Non-pigmented ciliary epithelial cell (primary cell): ENCODE data around the gene ZNF564.
"Not testable (repeated sequence)": the region's sequence is repeated elsewhere in the genome, so short reads cannot be mapped to it uniquely, and the experiment has no call there.

Experiments used
- DNase-seq: peaks from one replicate; pipeline ENCODE4 v3.0.0-alpha.2; 2010; ENCODE audit warnings: low read depth

Gene ZNF564

DNA sequence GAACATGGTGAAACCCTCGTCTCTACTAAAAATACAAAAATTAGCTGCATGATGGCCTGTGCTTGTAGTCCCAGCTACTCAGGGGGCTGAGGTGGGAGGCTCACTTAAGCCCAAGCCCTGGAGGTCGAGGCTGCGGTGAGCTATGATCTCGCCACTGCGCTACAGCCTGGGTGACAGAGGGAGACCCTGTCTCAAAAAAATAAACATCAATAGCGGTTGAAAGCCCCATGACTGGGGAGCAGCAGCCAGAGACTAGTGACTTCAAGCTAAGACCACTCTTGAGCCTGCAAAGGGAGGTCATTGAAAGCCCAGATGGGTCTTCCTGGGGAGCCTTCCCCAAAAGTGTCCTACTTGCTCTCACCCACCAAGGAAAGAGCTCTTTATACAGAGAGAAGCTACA lies 54.8 kb downstream of the ZNF564 start:
- no peak for DNase-seq

DNA sequence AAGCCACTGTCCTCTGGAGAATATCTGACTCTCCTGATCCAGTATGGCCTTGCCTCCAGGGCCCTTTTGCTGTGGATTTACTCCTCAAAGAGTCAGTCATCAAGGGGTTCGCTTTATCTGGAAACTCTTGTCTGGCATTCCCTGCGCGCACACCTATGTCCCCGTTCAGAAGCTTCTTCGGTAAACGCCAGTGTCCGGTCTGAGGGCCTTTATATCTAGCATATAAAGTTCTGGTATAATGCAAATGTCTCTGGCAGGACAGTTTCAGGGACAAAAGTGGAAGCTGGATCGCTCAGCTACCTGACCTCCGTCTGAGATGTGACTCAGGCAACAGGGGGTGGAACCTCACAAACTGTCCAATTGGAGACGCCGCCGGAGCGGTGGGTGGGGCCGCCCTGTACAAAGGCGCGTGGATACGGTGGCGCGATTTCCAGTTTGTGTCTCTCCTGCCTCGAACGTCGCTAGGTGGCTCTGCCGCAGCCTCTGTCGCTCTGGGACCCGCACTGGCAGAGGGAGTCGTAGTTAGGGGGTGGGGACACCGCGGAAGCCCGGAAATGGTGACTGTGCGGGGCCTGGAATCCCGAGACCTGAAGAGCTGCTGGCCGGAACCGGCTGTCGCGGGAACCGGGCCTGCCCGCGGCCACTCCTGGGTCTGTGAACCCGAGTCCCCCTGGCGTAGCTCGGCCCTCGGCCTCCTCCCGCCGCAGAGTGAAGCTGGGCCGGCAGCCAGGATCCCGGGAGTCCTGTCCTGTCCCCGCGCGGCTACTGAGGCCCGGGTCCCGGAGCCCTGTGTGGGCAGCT lies 56.1 kb downstream of the ZNF564 start:
- DNase-seq = peak; percentile 40

DNA sequence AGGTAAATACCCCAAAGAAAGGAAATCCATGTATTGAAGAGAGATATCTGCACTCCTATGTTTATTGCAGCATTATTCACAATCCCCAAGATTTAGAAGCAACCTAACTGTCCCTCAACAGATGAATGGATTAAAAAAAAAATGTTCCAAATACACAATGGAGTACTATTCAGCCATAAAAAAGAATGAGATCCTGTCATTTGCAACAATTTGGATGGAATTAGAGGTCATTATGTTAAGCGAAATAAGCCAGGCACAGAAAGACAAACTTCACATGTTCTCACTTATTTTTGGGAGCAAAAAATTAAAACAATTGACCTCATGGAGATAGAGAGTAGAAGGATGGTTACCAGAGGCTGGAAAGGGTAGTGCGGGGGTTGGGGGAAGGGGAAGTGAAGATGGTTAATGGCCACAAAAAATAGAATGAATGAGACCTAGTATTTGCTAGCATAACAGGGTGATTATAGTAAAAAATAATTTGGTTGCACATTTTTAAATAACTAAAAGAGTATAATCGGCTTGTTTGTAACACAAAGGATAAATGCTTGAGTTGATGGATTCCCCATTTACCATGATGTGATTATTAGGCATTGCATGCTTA lies 56.9 kb downstream of the ZNF564 start:
- DNase-seq = no peak

DNA sequence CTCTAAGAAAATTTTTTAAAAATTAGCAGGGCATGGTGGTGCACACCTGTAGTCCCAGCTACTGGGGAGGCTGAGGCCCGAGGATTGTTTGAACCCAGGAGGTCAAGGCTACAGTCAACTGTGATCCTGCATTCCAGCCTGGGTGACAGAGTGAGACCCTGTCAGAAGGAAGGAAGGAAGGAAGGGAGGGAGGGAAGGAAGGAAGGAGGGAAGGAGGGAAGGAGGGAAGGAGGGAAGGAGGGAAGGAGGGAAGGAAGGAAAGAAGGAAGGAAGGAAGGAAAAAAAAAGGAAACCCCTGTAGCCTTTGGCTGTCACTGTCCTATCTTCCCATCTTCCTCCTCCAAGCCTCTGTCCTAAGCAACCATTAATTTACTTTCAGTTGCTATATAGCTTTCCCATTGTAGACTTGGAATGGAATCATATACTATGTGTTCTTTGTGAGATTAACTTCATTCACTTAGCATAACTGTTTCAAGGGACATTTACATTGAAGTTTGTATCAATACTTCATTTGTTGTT lies 65.0 kb downstream of the ZNF564 start:
- DNase-seq = not testable (repeated sequence)

DNA sequence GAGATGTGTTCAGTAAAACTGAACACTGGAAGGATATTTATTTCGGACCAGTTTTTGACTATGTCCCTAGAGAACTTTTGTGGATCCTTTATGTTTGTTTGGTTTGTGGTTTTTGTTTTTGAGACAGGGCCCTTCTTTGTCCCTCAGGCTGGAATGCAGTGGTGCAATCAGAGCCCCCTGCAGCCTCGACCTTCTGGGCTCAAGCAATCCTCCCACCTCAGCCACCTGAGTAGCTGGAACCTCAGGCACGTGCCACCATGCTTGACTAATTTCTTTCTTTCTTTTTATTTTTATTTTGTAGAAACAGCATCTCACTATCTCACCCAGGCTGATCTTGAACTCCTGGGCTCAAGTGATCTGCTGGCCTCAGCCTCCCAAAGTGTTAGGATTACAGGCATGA lies 65.7 kb downstream of the ZNF564 start:
- DNase-seq = no peak

DNA sequence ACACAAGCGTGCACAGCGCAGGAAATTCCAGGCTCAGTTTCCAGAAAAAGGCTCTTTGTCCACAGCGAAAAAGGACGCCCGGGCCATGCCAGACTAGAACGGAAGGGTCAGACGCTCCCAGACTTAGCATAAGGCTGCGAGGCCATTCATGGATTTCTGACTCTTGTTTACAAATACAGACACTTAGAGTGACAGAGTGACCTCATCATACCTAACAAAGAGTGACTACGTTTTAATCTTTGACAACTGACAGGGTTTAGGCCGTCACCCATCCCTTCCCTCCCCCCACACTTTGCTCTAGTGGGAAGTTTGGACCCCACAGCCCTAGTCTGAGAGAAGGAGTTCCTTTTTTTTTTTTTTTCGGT lies 66.2 kb downstream of the ZNF564 start:
- no peak for DNase-seq

DNA sequence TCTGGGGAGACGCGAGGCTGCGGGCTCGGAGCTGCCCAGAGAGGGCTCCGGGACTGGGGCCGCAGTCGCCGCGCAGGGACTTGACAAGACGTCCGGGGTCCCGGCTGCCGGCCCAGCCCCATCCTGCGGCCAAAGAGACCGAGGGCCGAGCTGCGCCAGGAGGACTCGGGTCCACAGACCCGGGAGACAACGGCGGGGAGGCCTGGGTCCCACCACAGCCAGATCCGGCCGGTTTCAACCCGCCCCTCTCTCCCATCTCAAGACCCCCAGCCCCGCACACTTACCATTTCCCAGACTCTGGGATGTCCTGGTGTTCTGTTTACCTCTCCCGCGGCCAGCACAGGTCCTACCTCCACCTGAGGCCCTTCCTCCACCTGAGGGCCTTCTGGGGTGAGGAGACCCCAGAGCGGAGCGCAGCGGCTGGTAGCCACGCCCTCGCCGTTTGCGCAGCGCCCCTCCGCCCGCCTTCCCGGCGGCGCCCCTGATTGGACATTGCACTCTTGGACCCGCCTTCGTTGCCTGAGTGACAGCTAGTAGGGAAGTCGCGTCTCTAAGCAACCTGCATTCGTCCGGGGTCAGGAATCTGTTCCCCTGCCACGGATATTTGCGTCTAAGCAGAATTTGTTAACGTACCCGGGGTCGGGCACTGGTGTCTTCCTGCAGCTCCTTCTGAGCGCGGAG lies 66.8 kb downstream of the ZNF564 start, which contains the start of gene ZNF709:
Gene ZNF709, minus strand, starts transcription at position 446 of the 681 bp plus-strand sequence. Its CDS starts 159 bp downstream, at position 287.
- peak; percentile 38 for DNase-seq

DNA sequence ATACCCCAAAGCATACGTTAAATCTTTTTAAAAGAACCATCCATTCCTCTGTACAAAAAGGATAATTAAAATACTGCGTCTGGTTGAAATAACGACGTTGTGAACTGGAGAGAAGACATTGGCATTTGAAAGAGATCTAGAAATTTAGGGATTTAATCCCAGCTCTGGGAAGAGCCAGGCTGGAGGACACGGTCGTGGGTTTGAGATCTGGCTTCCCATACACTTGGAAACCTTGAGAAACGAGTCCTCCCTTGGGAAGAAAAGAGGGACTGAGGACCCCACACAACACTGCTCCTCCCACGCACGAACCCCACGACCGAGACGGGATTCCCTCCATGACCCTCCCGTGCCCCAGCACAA lies 67.3 kb downstream of the ZNF564 start:
- DNase-seq = no peak

DNA sequence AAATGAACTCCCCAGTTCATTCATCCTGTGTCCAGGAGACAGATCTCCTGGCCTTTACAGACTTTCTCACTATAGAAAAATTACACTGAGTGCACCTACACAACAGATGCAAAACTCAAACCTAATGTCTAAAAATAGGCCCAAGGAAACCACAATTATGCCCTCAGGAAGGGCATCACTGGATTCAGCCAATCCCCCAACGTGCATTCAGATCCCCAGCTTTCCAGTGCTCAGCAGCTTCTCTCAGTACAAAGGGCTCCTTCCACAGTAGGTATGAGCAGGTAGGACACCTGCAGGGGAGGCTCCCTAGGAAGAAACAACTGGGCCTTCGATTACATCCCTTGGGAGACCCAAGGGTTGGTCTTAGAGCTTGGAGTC lies 68.8 kb downstream of the ZNF564 start:
- DNase-seq = no peak

DNA sequence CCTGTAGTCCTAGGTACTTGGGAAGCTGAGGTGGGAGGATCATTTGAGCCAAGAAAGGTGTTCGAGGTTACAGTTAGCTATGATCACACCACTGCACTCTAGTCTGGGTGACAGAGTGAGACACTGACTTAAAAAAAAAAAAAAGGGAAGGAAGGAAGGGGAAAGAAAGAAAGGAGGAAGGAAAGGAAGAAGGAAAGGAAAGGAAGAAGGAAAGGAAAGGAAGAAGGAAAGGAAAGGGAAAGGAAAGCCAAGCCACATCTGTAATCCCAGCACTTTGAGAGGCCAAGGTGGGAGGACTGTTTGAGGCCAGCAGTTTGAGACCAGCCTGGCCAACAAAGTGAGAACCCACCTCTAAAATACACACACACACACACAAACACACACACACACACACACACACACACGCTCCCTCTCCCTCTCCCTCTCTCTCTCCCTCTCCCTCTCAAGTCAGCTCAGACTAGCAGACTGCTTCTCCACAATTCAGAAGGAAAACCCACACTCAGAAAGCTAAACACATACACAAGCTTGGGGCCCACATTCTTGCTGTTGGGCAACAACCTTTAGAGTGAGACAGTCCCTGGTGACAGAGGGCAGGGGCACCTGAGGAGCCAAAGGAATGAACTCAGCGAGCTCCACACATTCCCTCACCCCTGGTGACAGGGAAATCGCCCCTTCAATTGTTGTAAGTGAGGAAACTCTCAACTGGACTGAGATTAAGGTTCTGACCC lies 69.3 kb downstream of the ZNF564 start:
- DNase-seq = no peak

DNA sequence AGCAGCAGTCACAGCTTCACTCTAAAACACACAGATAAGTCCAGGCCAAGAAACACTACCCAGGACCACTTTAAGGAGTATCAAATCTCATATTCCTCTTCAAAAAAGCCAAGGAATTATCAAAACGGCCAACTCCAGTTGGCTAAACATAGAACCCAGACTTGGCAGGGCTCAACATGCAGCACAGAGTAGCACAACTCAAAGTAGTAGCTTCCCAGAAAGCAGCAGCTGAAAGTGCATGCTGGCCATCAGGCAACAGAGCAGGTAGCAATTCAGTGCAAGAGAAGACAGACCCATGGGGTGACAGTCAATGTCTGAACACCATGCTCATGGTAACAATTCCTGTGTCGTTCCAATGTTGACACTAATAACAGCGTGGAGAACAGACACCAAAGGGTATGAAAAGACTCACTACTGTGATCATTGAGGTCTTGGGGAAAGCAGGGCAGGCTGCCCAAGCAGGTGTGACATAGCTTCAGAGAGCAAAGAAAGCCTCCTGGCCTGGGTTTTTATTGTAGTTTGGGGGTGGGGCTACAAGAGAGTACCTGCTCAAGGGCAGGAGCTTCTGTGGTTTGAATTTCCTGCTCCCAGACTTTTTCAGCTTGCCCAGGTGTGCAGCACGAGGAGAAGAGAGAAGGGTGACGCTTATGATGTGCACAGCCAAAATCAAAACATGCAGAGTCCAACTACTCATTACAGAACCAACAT lies 72.9 kb downstream of the ZNF564 start:
- DNase-seq = no peak
